Mesothelial cell of epicardium (in vitro differentiated cells): Measurements from ENCODE around the gene UBE2O. TPM values are rescaled to one million over a fixed set of nuclear protein-coding genes. Genes with fewer than 3 reads are reported as not detected.

Source experiments
- DNase-seq, 2 experiments: peaks; one replicate each; pipeline ENCODE4 v3.0.0; 2021; ENCODE audit warnings: low spot score in 2 of 2; ENCODE audit not compliant: unreplicated experiment in 2 of 2
- H3K27ac Mint-ChIP-seq: 2 replicates; pipeline ENCODE4 v1.8.0; 2021; ENCODE audit warnings: mixed read lengths
- H3K27me3 Mint-ChIP-seq: 2 replicates; pipeline ENCODE4 v1.8.0; 2021; ENCODE audit warnings: low read depth, mixed read lengths
- H3K36me3 Mint-ChIP-seq: 2 replicates; pipeline ENCODE4 v1.8.0; 2021; ENCODE audit warnings: mixed read lengths
- H3K4me1 Mint-ChIP-seq: 2 replicates; pipeline ENCODE4 v1.8.0; 2021; ENCODE audit warnings: mixed read lengths
- H3K4me3 Mint-ChIP-seq: 2 replicates; pipeline ENCODE4 v1.8.0; 2021; ENCODE audit warnings: mild to moderate bottlenecking, moderate library complexity, mixed read lengths
- H3K9me3 Mint-ChIP-seq: 2 replicates; pipeline ENCODE4 v1.8.0; 2021; ENCODE audit warnings: mixed read lengths
- total RNA-seq: library from RNA; stranded (reverse); gene quantifications from 3 replicates; pipeline ENCODE4 v1.2.1, GENCODE V29; 2021
- TF ChIP-seq, protein P1 (sequence below): fragments of 200-600 bp; sonication (generic); IDR thresholded peaks from one replicate; pipeline ENCODE4 v1.5.0; 2021; ENCODE audit warnings: antibody characterized with exemption; ENCODE audit not compliant: unreplicated experiment

UBE2O gene
- total RNA-seq, 1 donor from 2014 or later: 46.3 TPM

DNA sequence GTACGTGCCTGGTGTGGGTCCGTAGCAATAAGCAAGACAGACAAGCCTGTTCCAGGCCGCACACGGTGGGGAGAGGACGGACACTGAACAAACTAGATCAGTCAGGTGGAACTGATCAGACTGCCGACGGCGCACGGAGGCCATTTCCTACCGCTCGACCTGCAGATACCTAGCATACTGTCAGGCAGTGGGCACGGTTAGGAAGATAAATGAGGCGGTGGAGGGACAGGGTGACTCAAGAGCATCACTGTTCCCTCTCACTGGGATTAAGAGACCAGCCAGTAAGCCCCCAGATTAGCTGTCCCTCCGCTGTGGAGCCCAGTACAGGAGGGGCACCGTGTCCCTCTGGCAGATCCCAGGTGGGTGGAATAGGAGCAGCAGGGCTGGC is 19.3 kb upstream of the UBE2O start:
- Mint-ChIP-seq H3K36me3 (peaks cover 7% of the 10 kb centered on the region), H3K9me3 (no peaks in the 10 kb centered on the region), H3K27me3 (no peaks in the 10 kb centered on the region), H3K4me1 (no peaks in the 10 kb centered on the region), H3K27ac (no peak overlapping the region), H3K4me3 (no peak overlapping the region)
- no peak for DNase-seq
- TF ChIP-seq, protein P1, sequence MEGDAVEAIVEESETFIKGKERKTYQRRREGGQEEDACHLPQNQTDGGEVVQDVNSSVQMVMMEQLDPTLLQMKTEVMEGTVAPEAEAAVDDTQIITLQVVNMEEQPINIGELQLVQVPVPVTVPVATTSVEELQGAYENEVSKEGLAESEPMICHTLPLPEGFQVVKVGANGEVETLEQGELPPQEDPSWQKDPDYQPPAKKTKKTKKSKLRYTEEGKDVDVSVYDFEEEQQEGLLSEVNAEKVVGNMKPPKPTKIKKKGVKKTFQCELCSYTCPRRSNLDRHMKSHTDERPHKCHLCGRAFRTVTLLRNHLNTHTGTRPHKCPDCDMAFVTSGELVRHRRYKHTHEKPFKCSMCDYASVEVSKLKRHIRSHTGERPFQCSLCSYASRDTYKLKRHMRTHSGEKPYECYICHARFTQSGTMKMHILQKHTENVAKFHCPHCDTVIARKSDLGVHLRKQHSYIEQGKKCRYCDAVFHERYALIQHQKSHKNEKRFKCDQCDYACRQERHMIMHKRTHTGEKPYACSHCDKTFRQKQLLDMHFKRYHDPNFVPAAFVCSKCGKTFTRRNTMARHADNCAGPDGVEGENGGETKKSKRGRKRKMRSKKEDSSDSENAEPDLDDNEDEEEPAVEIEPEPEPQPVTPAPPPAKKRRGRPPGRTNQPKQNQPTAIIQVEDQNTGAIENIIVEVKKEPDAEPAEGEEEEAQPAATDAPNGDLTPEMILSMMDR: no peak

DNA sequence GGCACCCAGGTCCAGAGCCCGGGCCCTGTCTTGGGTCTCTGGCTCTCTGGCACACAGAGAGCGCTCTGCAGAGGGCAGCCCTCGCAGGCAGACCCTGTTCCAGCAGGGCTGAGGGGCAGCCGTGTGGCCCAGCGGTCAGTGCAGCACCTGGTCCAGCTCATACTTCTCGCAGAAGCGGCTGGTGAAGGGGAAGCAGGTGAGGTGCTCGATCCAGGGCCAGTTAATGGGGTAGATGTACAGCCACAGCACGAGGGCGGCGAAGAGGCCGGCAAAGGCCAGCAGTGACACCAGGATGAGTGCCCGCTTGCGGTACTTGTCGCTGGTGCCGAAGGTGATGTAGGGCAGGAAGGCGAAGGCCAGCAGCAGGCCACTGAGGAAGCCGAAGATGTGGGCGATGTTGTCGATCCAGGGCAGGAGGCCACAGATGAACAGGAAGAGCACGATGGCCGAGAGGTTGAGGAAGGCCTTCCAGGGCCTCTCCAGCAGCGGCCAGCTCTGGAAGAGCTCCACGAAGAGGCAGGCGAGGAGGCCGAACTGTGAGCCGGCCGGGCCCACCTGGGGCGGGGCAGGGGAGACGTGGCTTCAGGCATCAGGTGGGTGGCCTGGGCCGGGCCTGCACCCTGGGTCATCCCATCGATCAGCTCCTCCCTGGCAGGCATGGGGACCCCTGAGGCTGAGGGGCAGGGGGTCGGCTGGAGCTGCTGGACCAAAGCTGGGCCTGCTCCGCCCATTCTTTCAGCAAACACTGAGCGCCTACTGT is 18.7 kb upstream of the UBE2O start:
- peaks cover 7% of the 10 kb centered on the region for H3K36me3 Mint-ChIP-seq
- TF ChIP-seq, protein P1: no peak
- no peaks in the 10 kb centered on the region for H3K27me3 Mint-ChIP-seq
- H3K4me1 Mint-ChIP-seq: no peaks in the 10 kb centered on the region
- H3K27ac Mint-ChIP-seq: no peak overlapping the region
- H3K4me3 Mint-ChIP-seq: no peak overlapping the region
- DNase-seq: no peak
- no peaks in the 10 kb centered on the region for H3K9me3 Mint-ChIP-seq

DNA sequence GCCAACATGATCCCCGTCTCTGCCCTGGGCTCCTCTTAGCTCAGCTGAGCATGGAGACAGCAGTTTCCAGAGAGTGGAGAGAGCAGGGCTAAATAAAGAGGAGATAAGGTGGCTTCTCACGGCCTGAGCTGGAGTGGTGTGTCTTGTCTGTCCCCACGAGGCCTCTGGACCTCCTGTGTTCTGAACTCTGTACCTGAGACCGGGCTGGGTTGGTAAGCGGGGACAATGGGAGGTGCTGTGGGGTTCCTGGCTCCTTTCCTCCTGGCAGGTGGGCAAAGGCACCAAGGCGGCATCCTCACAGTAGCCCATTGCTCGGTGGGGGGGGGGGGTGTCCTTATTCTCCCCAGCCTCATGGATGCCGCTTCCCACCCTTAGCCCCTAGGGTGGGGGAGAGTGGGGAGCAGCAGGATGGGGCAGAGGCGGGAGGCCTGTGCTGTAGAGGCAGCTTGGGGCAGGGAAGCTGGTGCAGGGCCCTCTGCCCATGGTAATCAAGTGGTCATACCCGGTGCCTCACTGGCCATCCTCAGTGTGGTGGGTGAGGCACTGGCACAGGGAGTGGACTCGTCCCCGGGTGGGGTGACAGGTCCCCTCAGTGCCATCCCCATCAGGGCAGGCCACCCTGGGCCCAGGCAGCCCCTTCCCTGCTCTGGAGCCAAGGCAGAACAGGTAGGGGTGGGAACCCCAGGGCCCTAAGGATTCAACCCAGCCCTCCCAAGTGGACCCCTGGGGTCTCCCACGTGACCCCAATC is 17.2 kb upstream of the UBE2O start:
- H3K27ac Mint-ChIP-seq: no peak overlapping the region
- H3K4me1 Mint-ChIP-seq: peaks cover 7% of the 10 kb centered on the region
- no peak for DNase-seq
- TF ChIP-seq, protein P1: no peak
- H3K9me3 Mint-ChIP-seq: no peaks in the 10 kb centered on the region
- H3K36me3 Mint-ChIP-seq: peaks cover 4% of the 10 kb centered on the region
- H3K27me3 Mint-ChIP-seq: no peaks in the 10 kb centered on the region
- H3K4me3 Mint-ChIP-seq: no peak overlapping the region

DNA sequence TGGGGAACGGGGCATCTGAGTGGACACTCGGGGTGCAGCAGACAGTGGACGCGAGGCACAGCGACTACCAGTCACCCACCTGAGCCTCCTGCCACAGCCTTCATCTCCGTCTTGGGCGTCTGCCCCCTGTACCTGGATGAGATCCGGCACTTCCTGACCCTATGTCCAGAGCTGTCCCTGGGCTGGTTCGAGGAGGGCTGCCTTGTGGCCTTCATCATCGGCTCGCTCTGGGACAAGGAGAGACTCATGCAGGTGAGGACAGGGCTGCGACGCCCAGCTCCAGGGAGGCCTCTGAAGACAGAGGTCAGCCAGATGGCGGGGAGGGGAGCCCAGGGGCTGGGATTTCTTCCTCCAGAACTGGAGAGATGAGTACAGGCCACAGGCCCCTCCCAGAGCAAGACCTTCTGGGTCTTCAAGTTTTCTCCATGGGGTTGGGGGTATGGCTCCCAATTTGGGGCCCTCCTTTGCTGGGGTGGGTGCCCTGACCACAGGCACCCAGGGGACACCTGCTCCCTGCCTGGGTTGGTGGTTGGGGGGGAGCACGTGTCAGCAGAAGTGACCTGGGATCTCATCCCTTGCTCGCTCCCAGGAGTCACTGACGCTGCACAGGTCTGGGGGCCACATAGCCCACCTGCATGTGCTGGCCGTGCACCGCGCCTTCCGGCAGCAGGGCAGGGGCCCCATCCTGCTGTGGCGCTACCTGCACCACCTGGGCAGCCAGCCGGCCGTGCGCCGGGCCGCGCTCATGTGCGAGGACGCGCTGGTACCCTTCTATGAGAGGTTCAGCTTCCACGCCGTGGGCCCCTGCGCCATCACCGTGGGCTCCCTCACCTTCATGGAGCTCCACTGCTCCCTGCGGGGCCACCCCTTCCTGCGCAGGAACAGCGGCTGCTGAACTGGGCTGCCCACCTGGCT is 16.4 kb upstream of the UBE2O start:
- no peaks in the 10 kb centered on the region for H3K27me3 Mint-ChIP-seq
- TF ChIP-seq, protein P1: no peak
- H3K9me3 Mint-ChIP-seq: no peaks in the 10 kb centered on the region
- no peak overlapping the region for H3K27ac Mint-ChIP-seq
- peaks cover 7% of the 10 kb centered on the region for H3K4me1 Mint-ChIP-seq
- H3K36me3 Mint-ChIP-seq: peaks cover 4% of the 10 kb centered on the region
- no peak for DNase-seq
- no peak overlapping the region for H3K4me3 Mint-ChIP-seq

DNA sequence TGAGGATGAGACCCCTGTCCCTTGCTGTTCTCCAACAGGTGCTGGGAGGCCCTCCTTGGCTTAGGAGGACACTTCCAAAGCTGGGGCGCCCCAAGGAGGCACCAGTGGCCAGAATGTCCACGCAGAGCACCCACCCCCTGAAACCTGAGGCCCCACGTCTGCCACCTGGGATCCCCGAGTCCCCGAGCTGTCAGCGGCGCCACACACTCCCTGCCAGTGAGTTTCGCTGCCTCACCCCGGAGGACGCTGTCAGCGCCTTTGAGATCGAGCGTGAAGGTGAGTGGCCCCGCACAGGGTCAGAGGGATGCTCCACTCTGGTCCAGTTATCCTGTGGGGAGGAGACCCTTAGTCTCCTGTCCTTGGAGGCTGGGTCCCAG is 15.7 kb upstream of the UBE2O start:
- TF ChIP-seq, protein P1: no peak
- no peak overlapping the region for H3K4me3 Mint-ChIP-seq
- peaks cover 4% of the 10 kb centered on the region for H3K36me3 Mint-ChIP-seq
- H3K4me1 Mint-ChIP-seq: peaks cover 7% of the 10 kb centered on the region
- H3K27me3 Mint-ChIP-seq: no peaks in the 10 kb centered on the region
- no peaks in the 10 kb centered on the region for H3K9me3 Mint-ChIP-seq
- H3K27ac Mint-ChIP-seq: no peak overlapping the region
- no peak for DNase-seq
